A172 (cell line): ENCODE measurements around the gene FOXRED2. TPM values are rescaled to one million over a fixed set of nuclear protein-coding genes. Genes with fewer than 3 reads are reported as not detected.
"Not testable (repeated sequence)": the region's sequence is repeated elsewhere in the genome, so short reads cannot be mapped to it uniquely, and the experiment has no call there.

Source experiments
- DNase-seq: peaks from one replicate; pipeline ENCODE4 v3.0.0-alpha.2; 2015; ENCODE audit warnings: low spot score
- total RNA-seq: library from RNA; depleted of rRNA; stranded (reverse); fragments of >200 nt; shearing (Covaris generic); gene quantifications from 2 replicates; pipeline ENCODE4 v1.2.3, GENCODE V29; 2014; rRNA removed

The FOXRED2 gene
- 17.6 and 18.4 TPM in 2 replicates for total RNA-seq

DNA sequence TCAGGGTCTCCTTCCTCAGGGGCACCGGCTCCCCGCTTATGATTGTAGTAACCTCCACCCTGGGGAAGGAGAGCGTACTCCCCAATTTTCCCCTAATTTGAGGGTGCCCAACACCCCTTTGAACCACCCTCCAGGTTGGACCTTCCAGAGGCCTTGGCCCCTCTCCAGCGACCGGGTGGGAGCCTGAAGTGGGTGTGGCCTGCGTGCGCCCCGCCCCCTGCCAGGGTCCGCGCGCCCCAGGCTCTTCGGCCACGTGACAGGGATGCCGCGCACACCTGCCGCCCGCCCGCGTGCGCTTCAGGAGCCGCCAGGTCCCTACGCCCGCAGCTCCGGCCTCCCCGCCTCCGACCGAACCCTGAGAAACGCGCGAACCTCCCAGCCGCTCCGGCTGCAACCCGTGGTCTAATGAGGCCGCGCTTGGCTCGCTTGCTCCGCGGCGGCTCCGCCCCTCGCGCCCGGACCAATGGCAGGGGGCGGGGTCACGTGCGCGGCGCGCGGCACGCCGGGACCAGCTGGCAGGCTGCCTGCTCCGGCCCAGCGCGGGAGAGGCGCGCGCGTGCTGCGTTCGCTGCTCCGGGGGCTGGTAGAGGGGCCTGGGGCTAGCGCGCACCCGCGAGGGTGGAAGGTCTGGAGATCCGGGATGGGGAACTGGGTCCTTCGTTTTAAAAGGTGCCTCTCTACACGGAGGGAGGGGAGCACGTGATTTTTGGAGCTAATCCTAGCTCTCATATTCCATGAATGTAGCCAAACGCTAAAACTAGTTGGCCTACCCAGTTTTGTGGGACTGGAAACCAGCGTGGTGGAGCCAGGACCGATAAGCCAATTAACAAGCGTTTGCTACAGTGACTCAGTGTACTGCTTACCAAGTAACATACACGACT, at the start of gene FOXRED2:
Gene FOXRED2, minus strand, starts transcription at position 404 of the 881 bp plus-strand sequence. CDS start 618 bp downstream, outside the sequence.
- peak; percentile 46 for DNase-seq

DNA sequence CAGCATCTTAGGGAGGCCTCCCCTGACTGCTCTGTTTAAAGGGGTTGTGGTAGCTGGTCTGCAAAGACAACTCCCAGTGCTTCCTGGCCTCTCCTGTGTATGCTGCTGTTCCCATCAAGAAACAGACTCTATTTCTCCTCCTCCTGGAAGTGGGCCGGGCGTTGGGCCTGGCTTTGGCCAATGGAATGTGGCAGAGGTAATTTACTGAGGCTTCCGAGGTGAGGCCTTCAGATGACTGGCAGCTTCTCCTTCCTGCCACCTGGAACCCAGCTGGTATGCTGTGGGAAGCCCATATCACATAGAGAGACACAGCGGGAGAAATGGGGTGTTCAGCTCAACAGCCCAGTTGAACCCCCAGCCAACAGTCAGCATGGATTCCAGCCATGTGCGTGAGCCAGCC, 47.3 kb upstream of the FOXRED2 start:
- peak; percentile 27 for DNase-seq

DNA sequence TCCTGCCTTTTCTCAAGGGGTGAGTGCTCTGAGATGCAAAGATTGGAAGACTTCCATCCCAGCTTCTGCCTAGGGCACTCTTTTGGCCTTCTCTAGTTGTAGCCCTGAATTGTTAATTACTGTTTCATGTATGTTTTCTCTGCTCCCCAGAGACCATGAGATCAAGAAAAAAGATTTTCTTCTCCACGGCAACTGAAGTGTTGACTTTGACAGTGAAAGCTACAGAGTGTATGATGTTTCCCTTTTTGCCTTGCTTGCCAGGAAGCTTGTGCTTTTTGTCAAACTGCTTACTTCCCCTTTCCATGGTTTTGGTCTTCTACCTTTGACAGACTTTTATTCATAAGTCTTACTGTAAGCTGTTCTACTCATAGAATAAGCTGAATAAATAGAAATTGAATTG, 45.4 kb upstream of the FOXRED2 start:
- DNase-seq: no peak

GRCh38 chr22:36550701-36551495, 44.1 kb upstream of the FOXRED2 start:
- no peak for DNase-seq

- DNase-seq: no peak
Observed at GRCh38 chr22:36549033-36549432, 42.2 kb upstream of the FOXRED2 start.

- DNase-seq: no peak
Observed at GRCh38 chr22:36548606-36549005, 41.8 kb upstream of the FOXRED2 start.

- DNase-seq: peak; percentile 81
Observed at GRCh38 chr22:36546932-36547331, 40.1 kb upstream of the FOXRED2 start.

GRCh38 chr22:36546092-36546804, 39.4 kb upstream of the FOXRED2 start:
- peak; percentile 57 for DNase-seq

GRCh38 chr22:36544107-36544620, 37.3 kb upstream of the FOXRED2 start:
- DNase-seq: peak; percentile 46

- peak; percentile 92 for DNase-seq
Observed at GRCh38 chr22:36541831-36542411, 35.1 kb upstream of the FOXRED2 start.

- DNase-seq: peak; percentile 85
Observed at GRCh38 chr22:36540867-36541642, 34.2 kb upstream of the FOXRED2 start.

- DNase-seq: no peak
Observed at GRCh38 chr22:36538529-36538928, 31.7 kb upstream of the FOXRED2 start.

DNA sequence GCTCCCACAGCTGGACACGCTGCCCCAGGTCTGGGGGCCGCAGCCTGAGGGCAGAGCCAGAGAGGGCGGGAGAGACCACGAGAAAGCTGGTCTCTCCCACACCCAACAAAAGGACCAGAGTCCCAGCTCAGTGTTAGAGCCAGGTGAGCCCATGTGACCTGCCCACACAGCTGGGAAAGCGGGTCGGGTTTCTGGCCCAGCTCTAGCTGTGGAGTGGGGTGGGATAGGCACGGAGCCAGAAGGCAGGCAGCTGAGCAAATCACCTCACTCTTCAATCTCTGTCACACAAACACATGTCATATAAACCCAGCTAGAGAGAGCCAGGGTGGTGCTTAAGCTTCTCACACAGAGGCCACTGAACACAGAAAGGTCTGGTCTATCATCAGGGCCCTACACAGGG, 29.9 kb upstream of the FOXRED2 start:
- no peak for DNase-seq

DNA sequence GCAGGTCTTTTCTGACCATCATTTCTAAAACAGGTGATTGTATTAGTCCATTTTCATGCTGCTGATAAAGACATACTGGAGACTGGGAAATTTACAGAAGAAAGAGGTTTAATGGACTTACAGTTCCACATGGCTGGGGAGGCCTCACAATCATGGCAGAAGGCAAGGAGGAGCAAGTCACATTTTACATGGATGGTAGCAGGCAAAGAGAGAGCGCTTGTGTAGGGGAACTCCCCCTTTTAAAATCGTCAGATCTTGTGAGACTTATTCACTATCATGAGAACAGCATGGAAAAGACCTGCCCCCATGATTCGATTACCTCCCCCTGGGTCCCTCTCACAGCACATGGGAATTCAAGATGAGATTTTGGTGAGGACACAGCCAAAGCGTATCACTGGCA, 26.5 kb upstream of the FOXRED2 start:
- not testable (repeated sequence) for DNase-seq

- DNase-seq: no peak
Observed at GRCh38 chr22:36532466-36532865, 25.6 kb upstream of the FOXRED2 start.

GRCh38 chr22:36528795-36529751, 22.2 kb upstream of the FOXRED2 start, which contains the start of gene EIF3D:
Gene EIF3D, minus strand, starts transcription at chr22:36529166. Its CDS starts 3,045 bp downstream, at chr22:36526121.
- DNase-seq: peak; percentile 95

- DNase-seq: no peak
Observed at GRCh38 chr22:36528341-36528740, 21.5 kb upstream of the FOXRED2 start.

- no peak for DNase-seq
Observed at GRCh38 chr22:36522662-36523061, 15.8 kb upstream of the FOXRED2 start.

- no peak for DNase-seq
Observed at GRCh38 chr22:36520423-36520822, 13.6 kb upstream of the FOXRED2 start.
